ENCODE measurements around the gene NAGS.
A peak's percentile ranks its signal among the peaks of the same experiment; 100 is the strongest.
"Not testable (repeated sequence)": the region's sequence is repeated elsewhere in the genome, so short reads cannot be mapped to it uniquely, and the experiment has no call there.

NAGS gene

GRCh38 chr17:44008205-44008909 lies 3.9 kb downstream of the NAGS start:
- DNase-seq, result no peak

GRCh38 chr17:44010966-44011647 lies 6.7 kb downstream of the NAGS start:
- no peak for DNase-seq

GRCh38 chr17:44011876-44012275 lies 7.5 kb downstream of the NAGS start:
- DNase-seq, result no peak

GRCh38 chr17:44012391-44012790 lies 8.0 kb downstream of the NAGS start:
- no peak for DNase-seq

GRCh38 chr17:44012874-44013273 lies 8.5 kb downstream of the NAGS start:
- no peak for DNase-seq

- DNase-seq, result no peak
These were observed 9.7 kb downstream of the NAGS start for GRCh38 chr17:44014133-44014436.

- DNase-seq, result peak; percentile 86
These were observed 10.2 kb downstream of the NAGS start, which contains the start of gene TMEM101 for GRCh38 chr17:44014437-44015172. Gene TMEM101, minus strand, starts transcription at chr17:44014963. Its CDS starts 11 bp downstream, at chr17:44014952.

- not testable (repeated sequence) for DNase-seq
These were observed 16.8 kb downstream of the NAGS start for GRCh38 chr17:44021227-44021626.

GRCh38 chr17:44022246-44022645 lies 17.8 kb downstream of the NAGS start:
- DNase-seq, result no peak

- no peak for DNase-seq
These were observed 19.3 kb downstream of the NAGS start for GRCh38 chr17:44023545-44024270.

- no peak for DNase-seq
These were observed 19.8 kb downstream of the NAGS start for GRCh38 chr17:44024271-44024663.

GRCh38 chr17:44024853-44025252 lies 20.4 kb downstream of the NAGS start:
- DNase-seq, result no peak

- no peak for DNase-seq
These were observed 25.3 kb downstream of the NAGS start for GRCh38 chr17:44029736-44030135.

- no peak for DNase-seq
These were observed 26.1 kb downstream of the NAGS start for GRCh38 chr17:44030482-44030881.

- DNase-seq, result no peak
These were observed 29.5 kb downstream of the NAGS start for GRCh38 chr17:44033861-44034408.

- DNase-seq, result not testable (repeated sequence)
These were observed 30.3 kb downstream of the NAGS start for GRCh38 chr17:44034688-44035087.

GRCh38 chr17:44037471-44037870 lies 33.0 kb downstream of the NAGS start:
- no peak for DNase-seq

- DNase-seq, result no peak
These were observed 34.2 kb downstream of the NAGS start for GRCh38 chr17:44038604-44039011.

GRCh38 chr17:44039829-44040635 lies 35.6 kb downstream of the NAGS start:
- DNase-seq, result no peak

- DNase-seq, result no peak
These were observed 38.9 kb downstream of the NAGS start for GRCh38 chr17:44043272-44043696.

- no peak for DNase-seq
These were observed 39.6 kb downstream of the NAGS start for GRCh38 chr17:44044071-44044470.

- no peak for DNase-seq
These were observed 41.1 kb downstream of the NAGS start for GRCh38 chr17:44045486-44045885.
